HG02884 (cell line): ENCODE results near the gene PLEKHF1.
"Not testable (repeated sequence)": the region's sequence is repeated elsewhere in the genome, so short reads cannot be mapped to it uniquely, and the experiment has no call there.

ENCODE experiments used
- ATAC-seq: cut with Tn5 transposase; IDR thresholded peaks from one replicate; pipeline ENCODE4 v1.9.1; 2021; ENCODE audit warnings: mild to moderate bottlenecking, moderate library complexity; ENCODE audit not compliant: unreplicated experiment

PLEKHF1 gene

DNA sequence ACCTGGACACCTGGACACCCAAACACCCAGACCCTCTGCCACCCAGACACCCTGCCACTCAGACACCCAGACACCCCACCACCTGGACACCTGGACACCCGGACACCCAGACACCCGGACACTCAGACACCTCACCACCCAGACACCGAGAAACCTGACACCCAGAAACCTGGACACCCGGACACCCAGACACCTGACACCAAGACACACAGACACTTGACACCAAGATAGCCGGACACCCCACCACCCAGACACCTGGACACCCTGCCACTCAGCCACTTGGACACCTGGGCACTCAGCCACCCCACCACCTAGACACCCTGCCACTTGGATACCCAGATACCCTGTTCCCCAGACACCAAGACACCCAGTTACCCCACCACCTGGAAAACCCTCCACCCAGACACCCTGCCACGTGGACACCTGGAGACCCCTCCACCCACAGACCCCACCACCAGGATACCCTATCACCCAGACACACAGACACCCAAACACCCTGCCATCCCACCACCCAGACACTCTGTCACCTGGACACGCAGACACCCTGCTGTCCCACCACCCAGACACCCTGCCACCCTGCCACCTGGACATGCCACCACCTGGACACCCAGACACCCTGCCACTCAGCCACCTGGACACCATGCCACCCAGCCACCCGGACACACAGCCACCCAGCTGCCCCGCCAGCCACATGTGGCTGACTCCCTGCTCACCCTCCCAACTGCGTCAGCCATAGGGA is 32.4 kb downstream of the PLEKHF1 start:
- ATAC-seq = no peak

DNA sequence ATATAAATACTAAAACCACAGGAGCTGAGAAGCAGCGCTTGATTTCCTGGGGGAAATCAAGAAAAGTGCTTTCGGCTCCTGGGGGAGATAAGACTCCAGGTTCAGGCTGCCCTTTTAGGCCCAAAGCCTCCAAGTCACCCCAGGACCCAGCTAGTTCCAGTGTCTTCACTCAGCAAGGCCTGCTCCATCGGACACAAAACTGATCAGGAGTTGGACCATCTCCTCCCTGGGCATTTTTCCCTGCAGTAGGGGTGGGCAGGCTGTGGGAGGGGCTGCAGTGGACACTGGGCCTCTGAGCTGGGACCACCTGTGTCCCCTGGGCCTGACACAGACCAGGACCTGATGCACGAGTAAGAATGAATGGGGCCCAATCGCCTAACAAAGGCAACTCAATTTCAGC is 34.6 kb downstream of the PLEKHF1 start:
- ATAC-seq = no peak

GRCh38 chr19:29700498-29700897 is 35.2 kb downstream of the PLEKHF1 start:
- no peak for ATAC-seq

DNA sequence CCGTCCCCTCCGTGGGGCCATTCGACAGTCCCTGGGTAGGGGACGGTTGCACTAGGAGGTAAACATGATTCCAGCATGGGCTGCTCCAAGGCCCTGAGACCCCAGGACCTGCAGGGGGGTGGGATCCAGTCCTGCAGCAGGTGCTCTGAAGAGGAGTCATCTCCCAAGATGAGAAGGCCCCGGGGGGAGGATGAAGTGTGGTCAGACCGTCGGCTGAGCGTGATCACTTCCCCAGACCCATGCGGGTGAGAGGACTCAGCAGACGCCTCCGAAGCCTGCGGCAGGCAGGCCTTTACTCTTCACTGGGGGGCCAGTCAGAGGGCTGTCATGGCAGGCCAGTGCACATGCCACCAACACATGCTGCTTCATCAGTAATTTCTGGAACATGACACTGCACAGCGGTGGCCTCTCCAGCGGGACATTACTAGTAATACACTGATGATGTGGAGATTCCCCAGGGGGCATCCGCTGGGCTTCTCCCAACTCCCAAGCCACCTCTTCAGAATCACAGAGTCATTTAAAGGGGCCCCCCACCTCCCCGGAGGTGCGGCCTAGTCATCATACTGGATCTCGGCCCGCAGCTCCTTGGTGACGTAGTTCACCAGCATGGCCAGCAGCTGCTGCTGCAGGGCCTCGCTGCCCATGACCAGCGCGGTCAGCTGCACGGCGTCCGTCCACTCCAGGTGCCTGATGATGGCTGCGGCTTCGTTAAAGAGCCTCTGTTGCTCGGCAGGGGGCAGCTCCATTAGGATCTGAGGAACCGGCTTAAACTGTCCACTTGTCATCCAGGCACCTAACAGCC is 37.1 kb downstream of the PLEKHF1 start:
- ATAC-seq = no peak

- ATAC-seq = no peak
Observed at GRCh38 chr19:29702963-29703320, 37.7 kb downstream of the PLEKHF1 start.

DNA sequence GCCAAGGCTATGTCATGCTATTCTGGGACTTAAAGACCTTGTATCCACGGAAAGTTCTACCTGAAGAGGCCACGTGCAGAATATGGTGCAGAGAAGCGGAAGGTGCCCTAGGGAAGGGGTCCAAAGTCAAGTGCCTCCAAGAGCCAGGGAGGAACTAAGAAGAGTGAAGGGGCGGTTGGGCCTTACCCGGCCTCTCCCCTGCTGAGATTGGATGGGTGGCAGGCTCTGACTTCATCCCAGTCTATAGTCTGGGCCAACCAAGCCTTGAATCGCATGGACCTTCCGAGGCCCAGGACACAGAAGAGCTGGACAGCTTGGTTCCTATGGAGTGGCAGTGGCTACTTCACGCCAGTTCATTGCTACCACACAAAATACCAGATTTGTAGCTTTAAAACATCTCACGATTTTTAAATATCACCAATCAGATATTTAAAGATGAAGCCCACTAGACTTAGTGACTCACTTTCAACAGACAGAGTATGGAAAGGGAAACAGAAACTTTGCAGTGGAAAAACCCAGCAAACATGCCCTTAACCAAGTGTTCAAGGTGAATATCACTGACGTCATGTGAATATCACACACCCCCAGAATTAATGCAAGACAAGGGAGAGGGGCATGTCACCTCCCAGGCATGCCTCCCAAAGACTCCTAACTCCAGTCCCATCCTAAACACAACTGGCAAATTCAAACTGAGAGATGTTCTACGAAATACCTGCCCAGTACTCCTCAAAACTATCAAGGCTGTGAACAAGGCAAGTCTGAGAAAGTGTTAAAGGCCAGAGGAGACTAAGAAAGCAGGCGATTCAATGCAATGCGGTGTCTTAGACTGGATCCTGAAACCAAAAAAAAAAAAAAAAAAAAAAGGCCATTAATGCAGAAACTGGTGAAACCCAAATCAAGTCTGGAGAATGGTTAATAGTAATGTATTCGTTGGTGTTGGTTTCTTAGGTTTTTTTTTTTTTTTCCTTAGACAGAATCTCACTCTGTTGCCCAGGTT is 39.6 kb downstream of the PLEKHF1 start:
- no peak for ATAC-seq

GRCh38 chr19:29705706-29706105 is 40.4 kb downstream of the PLEKHF1 start:
- no peak for ATAC-seq

- ATAC-seq = no peak
Observed at GRCh38 chr19:29706635-29707034, 41.4 kb downstream of the PLEKHF1 start.

DNA sequence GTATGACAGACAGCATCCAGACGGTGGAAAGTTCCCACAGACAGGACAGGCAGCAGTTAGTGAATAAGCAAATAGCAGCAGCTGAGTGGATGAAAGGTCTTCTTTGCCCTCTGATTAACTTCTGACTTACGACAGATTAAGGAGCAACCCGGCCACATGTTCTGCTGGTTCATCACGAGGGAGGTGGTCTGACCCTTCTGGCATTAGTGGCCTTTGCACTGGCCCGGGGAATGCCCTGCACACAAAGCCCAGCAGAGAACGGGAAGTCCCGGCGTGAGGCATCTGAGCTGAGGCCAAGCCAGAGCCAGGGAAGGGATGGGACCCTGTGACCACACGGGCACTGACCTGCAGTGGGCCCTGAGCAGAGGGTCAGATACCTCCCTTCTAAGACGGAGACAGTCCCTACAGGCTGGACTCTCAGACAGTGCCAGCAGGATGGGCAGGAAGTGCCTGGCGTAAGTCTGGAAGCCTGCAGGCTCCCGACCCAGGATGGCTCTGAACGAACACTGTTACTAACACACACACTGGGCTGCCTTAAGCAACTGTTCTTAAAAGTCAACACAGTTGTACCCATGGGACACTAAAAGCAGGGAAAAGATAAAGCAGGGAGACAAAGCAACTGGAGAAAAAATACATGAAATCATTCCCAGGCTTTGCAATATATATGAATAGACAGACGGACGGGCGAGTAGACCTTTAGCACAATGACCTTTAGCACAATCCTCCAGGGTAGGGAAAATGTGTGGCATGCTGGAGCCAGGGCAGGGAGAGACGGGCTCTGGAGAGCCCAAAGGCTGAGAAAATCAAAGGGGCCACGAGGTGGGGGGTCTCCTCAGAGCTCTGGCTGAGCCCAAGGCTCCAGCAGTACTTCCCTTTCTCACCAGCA is 43.5 kb downstream of the PLEKHF1 start:
- ATAC-seq = no peak

GRCh38 chr19:29709440-29709798 is 44.2 kb downstream of the PLEKHF1 start:
- not testable (repeated sequence) for ATAC-seq

GRCh38 chr19:29711584-29712132 is 46.4 kb downstream of the PLEKHF1 start:
- no peak for ATAC-seq

DNA sequence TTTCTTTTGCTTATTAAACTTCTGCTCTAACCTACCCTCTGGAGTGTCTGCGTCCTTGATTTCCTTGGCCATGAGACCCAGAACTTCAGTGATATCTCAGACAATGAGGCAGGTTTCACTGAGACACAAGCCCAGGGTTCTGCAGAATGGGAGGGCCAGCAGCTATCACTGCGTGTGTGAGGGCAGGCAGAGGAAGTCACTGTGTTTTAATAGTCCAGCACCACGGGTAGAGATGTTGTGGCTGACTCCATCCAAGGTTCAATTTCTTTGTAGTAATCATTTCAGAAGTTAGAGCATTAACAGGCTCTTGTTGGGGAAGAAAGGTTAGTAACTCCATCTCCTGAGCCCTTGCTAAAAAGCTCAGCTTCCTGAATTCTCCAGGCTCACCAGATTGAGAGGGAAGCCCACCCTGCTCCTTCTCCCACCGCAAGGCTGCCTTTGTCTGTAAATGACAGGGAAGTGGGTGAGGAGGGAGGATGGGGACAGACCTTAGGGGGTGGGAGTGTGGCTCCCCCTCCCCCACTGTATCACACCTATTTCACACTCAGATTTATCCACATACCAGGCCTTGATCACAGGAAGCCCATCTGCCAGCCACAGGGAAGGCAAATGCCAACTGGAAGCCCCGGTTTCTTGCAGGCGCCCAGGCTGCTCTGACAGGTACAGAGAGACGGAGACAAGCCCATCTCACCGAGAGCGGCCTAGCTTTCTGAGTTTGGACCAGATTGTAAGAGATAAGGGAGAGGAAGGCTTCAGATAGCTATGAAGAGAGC is 47.7 kb downstream of the PLEKHF1 start:
- ATAC-seq = no peak

DNA sequence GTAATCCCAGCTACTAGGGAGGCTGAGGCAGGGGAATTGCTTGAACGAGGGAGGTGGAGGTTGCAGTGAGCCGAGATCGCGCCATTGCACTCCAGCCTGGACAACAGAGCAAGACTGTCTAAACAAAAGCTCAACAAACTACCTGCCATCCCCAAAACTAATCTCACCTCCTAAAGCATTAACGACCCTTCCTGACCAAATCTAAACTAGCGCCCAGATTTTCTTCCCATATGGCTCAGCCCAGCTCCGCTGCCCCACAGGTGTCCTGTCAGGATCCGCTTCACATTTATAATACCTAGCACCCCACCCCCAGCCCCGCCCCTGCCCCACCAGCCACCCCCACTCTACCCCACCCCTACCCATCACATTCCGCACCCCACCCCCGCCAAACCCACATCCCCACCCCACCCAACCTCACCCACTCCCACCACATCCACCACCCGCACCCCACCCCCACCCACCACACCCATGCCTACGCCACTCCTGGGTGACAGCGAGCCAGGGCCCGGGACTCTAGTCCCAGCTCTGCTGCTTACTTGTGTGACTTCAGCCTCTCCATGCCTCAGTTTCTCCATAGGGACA is 49.2 kb downstream of the PLEKHF1 start:
- ATAC-seq = peak; percentile 5

DNA sequence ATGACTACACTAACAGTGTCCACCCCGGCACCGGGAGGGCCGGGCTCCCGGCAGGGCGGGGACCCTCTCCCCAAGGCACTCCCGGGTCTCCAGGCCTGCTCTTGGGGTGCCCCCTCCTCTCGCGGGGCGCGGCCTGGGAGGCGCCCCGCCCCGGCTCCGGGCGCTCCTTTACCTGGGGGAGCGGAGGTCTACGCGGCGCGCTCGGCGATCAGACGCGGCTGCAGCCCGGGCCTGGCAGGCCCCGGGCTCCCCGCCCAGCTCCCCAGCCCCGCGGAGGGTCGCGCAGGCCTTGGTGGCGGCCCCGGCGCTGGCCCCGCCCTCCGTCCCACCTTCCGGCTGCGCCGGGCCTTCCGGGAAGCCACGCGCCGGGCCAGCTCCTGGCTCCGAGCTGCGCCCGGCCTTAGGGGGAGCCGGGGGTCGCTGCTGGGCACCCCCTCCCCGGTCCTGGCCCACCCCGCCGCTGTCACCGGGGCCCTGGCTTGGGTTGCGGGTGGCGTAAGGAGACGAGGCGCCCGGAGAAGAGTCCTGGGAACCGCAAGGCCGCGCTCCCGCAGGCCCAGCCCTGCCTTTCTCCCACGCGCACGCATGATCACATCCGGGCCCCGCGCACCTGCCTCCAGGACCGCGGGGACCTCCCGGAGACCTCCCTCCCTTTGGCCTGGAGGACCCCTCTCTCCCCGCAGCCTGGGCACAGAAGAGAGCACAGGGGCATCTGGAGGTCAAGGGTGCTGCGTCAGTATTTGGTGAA is 49.9 kb downstream of the PLEKHF1 start, which contains the start of gene C19orf12:
C19orf12 (minus strand) TSS at position 309 of the 748 bp plus-strand sequence. CDS start 6,848 bp downstream, outside the sequence.
- peak; percentile 49 for ATAC-seq

- no peak for ATAC-seq
Observed at GRCh38 chr19:29715701-29716581, 50.7 kb downstream of the PLEKHF1 start.

DNA sequence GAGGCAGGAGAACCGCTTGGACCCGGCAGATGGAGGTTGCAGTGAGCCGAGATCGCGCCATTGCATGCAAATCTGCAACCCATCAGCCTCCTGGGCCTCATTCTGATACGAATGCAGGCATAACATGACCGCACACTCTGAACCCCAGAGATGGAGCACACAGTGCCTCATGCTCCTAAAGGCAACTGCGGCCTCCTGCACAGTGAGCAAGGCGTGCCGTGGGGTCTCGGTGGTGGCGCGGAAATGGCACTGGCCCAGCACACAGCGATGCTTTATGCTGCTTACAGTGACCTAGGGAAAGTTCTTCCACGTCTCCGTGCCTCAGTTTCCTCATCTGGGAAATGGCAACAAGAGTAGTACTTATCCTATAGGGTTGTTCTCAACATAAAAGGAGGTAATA is 51.8 kb downstream of the PLEKHF1 start:
- ATAC-seq = no peak

DNA sequence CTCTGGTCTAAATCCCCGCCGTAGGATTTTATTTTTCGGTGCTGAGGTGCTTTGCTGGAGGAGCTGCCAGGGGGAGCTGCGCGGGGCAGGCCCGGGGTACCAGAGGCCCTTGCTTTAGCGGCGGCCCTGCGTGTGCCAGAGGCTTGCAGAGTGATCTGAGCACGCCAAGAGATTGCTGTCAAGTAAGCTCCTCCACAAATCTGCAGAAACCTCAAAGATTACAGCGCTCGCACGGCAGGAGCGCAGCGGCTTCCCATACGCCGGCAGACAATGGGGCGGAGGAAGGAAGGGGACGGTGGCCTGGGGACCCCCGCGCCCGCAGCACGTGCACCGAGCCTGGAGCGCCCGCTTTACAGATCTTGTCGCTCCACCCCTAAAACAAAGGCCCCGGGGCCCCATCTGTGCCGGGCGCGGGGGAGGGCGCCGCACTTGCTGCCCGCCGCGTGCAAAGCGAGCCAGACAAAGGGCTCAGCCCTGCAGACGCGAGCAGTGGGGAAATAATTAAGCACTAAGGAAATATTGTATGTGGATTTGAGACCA is 58.9 kb downstream of the PLEKHF1 start:
- ATAC-seq = no peak
